ENCODE results near the gene DLGAP1.

DNA sequence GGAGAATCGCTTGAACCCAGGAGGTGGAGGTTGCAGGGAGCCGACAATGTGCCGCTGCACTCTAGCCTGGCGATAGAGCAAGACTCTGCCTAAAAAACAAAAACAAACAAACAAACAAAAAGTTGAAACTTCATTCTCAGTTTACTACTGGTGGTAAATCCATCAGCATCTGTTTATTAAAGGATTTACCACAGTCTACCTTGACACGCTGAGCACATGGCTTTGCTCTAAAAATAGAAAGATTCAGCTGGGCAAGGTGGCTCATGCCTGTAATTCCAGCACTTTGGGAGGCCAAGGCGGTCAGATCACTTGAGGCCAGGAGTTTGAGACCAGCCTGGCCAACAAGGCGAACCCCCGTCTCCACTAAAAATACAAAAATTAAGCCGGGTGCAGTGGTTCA is 803.8 kb downstream of the DLGAP1 start:
- TF ChIP-seq EP300 (IDR thresholded peaks at IDR 0.05) = no peak
- TF ChIP-seq POLR2AphosphoS5 (IDR thresholded peaks at IDR 0.05) = no peak
